Upper lobe of left lung (tissue), 6 donors: ENCODE measurements around the gene SPNS3. TPM values are rescaled to one million over a fixed set of nuclear protein-coding genes. Genes with fewer than 3 reads are reported as not detected.

ENCODE experiments used
- ATAC-seq, 2 donors: fragments of 200-7000 bp; cut with Tn5 transposase; one replicate each; pipeline ENCODE4 v1.9.1; 2022; ENCODE audit warnings: mild to moderate bottlenecking in 2 of 2, moderate library complexity in 2 of 2; ENCODE audit not compliant: low FRiP score in 2 of 2
- DNase-seq, 2 donors: peaks; one replicate each; pipeline ENCODE4 v3.0.0-alpha.2; 2019 to 2020
- H3K27ac ChIP-seq, 4 donors: fragments of 200-600 bp; sonication (generic); one replicate each; pipeline ENCODE4 v1.5.1; 2016 to 2019
- H3K27me3 ChIP-seq, 4 donors: fragments of 200-600 bp; sonication (generic); one replicate each; pipeline ENCODE4 v1.5.1; 2017 to 2019
- H3K36me3 ChIP-seq, 4 donors: fragments of 200-600 bp; sonication (generic); one replicate each; pipeline ENCODE4 v1.5.1; 2016 to 2019
- H3K4me1 ChIP-seq, 4 donors: fragments of 200-600 bp; sonication (generic); one replicate each; pipeline ENCODE4 v1.5.1; 2018 to 2019
- H3K4me3 ChIP-seq, 4 donors: fragments of 200-600 bp; sonication (generic); one replicate each; pipeline ENCODE4 v1.5.1; 2017 to 2019; ENCODE audit warnings: mild to moderate bottlenecking in 2 of 4, moderate library complexity in 1 of 4
- H3K9me3 ChIP-seq, 4 donors: fragments of 200-600 bp; sonication (generic); one replicate each; pipeline ENCODE4 v1.5.1; 2018 to 2019
- EP300 ChIP-seq, 4 donors: sonication (generic); formaldehyde crosslinking; IDR thresholded peaks; one replicate each; pipeline ENCODE4 v1.5.1; 2017; ENCODE audit warnings: antibody characterized with exemption in 4 of 4, control low read depth in 2 of 4
- POLR2A ChIP-seq, 4 donors: fragments of 450-650 bp; IDR thresholded peaks; one replicate each; pipeline ENCODE4 v1.5.1; 2016 to 2017; ENCODE audit warnings: antibody characterized with exemption in 4 of 4, mild to moderate bottlenecking in 2 of 4
- POLR2AphosphoS5 ChIP-seq, 2 donors: sonication (generic); formaldehyde crosslinking; IDR thresholded peaks; one replicate each; pipeline ENCODE4 v1.5.1; 2017; ENCODE audit warnings: antibody characterized with exemption in 2 of 2
- WGBS, 2 donors: methylation state at CpG; one replicate each; pipeline ENCODE4 v1.1.5; 2017 to 2018; 5-methylcytosine and 5-hydroxymethylcytosine counted together
- total RNA-seq, 6 donors: library from RNA; depleted of rRNA in 4 of 6; stranded (reverse); fragments of >200 nt in 4 of 6; gene quantifications; one replicate each; pipeline versions ENCODE4 v1.1.0 to v1.2.1, GENCODE V29; 2016 to 2021
- TF ChIP-seq, protein P1 (sequence below), 6 experiments: fragments of 450-650 bp in 4 of 6; fragments of 200-600 bp in 2 of 6; sonication (generic) in 2 of 6; IDR thresholded peaks; one replicate each; pipeline ENCODE4 v1.5.1; 2016 to 2019; ENCODE audit warnings: antibody characterized with exemption in 6 of 6
- donor health status: DM: no; HTN: no; CAD: no; lungs with moderate emphysema.
- donor health status: DM: no; HTN: yes; CAD: no; lungs with severe emphysema.

SPNS3 gene
- total RNA-seq, 6 donors from 2014 or later, result 0.22 to 0.91 (median 0.52) TPM; not detected in 1

DNA sequence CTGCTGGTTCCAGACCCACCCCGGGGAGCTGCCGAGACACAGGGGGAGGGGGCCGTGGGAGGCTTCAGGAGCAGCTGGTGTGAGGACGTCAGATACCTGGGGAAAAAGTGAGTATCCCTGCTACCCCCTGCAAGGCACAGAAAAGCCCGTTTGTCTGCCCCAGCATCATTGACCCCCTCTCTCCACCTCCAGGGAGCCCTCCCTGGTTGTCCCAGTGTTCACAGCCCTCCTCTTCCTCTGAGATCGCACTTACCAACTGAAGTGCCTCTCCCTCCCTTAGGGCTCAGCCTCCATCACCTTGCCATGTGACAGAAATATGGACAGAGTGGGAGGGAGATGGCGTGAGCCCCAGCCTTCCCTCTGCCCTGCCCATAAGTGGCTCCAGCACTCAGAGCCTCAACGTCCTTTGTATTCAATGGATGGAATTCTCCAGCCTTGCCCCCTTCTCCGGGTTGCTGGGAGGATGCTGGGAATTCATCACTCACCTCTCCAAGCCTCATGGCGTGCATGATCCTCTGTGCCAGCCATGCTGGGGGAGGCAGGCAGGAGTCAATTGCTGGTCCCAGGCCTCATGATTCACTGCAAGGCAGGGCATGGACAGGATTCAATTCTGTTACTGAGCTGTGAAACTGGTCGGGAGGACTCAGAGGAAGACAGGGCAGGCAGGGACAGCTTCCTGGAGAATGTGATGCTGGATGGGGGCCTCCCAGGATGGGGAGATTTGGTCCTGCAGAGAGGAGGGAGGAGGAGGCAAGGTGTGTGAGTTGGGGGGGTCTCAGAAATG is 14.6 kb downstream of the SPNS3 start:
- ATAC-seq (no peak), DNase-seq (no peak)
- Histone ChIP-seq H3K27ac (no peak overlapping the region), H3K4me1 (peaks cover 9 to 26% (median 20%) of the 10 kb centered on the region in 4 donors), H3K27me3 (no peaks in the 10 kb centered on the region), H3K36me3 (no peaks in the 10 kb centered on the region), H3K9me3 (no peaks in the 10 kb centered on the region), H3K4me3 (no peak overlapping the region)
- 50 to 83% methylated on average over 6 to 11 of the region's 11 CpGs for WGBS, 2 donors
- TF ChIP-seq EP300 (IDR thresholded peaks at IDR 0.05) (no peak), POLR2AphosphoS5 (IDR thresholded peaks at IDR 0.05) (no peak), POLR2A (IDR thresholded peaks at IDR 0.05) (no peak)
- TF ChIP-seq, protein P1, sequence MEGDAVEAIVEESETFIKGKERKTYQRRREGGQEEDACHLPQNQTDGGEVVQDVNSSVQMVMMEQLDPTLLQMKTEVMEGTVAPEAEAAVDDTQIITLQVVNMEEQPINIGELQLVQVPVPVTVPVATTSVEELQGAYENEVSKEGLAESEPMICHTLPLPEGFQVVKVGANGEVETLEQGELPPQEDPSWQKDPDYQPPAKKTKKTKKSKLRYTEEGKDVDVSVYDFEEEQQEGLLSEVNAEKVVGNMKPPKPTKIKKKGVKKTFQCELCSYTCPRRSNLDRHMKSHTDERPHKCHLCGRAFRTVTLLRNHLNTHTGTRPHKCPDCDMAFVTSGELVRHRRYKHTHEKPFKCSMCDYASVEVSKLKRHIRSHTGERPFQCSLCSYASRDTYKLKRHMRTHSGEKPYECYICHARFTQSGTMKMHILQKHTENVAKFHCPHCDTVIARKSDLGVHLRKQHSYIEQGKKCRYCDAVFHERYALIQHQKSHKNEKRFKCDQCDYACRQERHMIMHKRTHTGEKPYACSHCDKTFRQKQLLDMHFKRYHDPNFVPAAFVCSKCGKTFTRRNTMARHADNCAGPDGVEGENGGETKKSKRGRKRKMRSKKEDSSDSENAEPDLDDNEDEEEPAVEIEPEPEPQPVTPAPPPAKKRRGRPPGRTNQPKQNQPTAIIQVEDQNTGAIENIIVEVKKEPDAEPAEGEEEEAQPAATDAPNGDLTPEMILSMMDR (IDR thresholded peaks at IDR 0.05), result no peak

DNA sequence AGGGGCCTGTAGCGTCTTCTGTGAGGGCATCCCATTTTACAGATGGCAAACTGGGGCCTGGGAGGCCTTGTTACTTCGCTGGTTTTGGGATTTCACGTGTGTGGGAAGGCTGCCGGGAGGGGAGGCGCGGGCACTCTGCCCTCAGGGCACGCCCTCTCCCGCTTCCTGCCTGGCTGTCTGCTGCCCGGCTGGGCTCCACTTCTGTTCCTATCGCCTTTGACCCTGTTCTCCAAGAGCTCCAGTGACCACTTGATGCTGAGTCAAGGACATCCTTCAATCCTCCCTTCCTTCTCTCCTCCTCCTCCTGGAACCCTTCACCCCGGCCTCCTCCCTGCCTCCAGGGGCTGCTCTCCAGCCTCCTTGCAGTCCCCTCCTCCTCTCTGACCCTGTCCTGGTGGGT is 16.0 kb downstream of the SPNS3 start:
- Histone ChIP-seq H3K4me3 (no peak overlapping the region), H3K4me1 (peaks cover 9 to 21% (median 19%) of the 10 kb centered on the region in 4 donors), H3K27me3 (no peaks in the 10 kb centered on the region), H3K36me3 (no peaks in the 10 kb centered on the region), H3K27ac (peak overlapping the region in 1 of 4 donors; percentile 32), H3K9me3 (no peaks in the 10 kb centered on the region)
- 17 to 36% methylated on average over 4 to 11 of the region's 11 CpGs for WGBS, 2 donors
- peak in 1 of 2 donors; percentile 48 for TF ChIP-seq POLR2AphosphoS5 (IDR thresholded peaks at IDR 0.05)
- TF ChIP-seq, protein P1 (IDR thresholded peaks at IDR 0.05), result no peak
- peak in 1 of 4 donors; percentile 15 for TF ChIP-seq EP300 (IDR thresholded peaks at IDR 0.05)
- no peak for TF ChIP-seq POLR2A (IDR thresholded peaks at IDR 0.05)
- DNase-seq (peak in 1 of 2 donors; percentile 86), ATAC-seq (peak; percentile 34 to 74)

DNA sequence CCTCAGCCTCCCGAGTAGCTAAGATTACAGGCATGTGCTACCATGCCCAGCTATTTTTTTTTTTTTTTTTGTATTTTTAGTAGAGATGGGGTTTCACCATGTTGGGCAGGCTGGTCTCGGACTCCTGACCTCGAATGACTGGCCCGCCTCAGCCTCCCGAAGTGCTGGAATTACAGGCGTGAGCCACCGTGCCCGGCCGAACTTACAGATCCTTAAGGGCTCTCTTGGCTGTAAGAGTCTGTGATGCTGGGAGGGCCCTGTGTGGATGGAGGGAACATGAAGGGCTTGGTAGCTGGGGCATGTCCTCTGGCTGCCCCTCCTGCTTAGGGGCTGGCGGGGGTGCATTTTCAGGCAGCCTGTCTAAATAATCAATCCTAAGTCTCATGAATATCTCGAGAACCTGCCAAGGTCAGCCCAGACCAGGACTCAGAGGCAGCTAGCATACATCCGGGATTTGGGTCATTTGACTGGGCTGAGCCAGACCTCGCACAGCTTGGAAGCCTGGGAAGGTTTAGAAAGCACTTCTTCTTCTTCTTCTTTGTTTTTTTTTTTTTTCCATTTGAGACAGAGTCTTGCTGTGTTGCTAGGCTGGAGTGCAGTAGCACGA is 17.1 kb downstream of the SPNS3 start:
- peak in 1 of 2 donors; percentile 54 for DNase-seq
- no peak overlapping the region for H3K4me3 ChIP-seq
- no peaks in the 10 kb centered on the region for H3K36me3 ChIP-seq
- peaks cover 9 to 18% (median 15%) of the 10 kb centered on the region in 4 donors for H3K4me1 ChIP-seq
- H3K27me3 ChIP-seq, result no peaks in the 10 kb centered on the region
- WGBS, 2 donors, result 73 to 80% methylated on average over 14 of the region's 14 CpGs
- H3K27ac ChIP-seq, result no peak overlapping the region
- ATAC-seq, result no peak
- H3K9me3 ChIP-seq, result no peaks in the 10 kb centered on the region
- TF ChIP-seq POLR2A (IDR thresholded peaks at IDR 0.05), result no peak
- TF ChIP-seq EP300 (IDR thresholded peaks at IDR 0.05), result no peak
- TF ChIP-seq POLR2AphosphoS5 (IDR thresholded peaks at IDR 0.05), result no peak

DNA sequence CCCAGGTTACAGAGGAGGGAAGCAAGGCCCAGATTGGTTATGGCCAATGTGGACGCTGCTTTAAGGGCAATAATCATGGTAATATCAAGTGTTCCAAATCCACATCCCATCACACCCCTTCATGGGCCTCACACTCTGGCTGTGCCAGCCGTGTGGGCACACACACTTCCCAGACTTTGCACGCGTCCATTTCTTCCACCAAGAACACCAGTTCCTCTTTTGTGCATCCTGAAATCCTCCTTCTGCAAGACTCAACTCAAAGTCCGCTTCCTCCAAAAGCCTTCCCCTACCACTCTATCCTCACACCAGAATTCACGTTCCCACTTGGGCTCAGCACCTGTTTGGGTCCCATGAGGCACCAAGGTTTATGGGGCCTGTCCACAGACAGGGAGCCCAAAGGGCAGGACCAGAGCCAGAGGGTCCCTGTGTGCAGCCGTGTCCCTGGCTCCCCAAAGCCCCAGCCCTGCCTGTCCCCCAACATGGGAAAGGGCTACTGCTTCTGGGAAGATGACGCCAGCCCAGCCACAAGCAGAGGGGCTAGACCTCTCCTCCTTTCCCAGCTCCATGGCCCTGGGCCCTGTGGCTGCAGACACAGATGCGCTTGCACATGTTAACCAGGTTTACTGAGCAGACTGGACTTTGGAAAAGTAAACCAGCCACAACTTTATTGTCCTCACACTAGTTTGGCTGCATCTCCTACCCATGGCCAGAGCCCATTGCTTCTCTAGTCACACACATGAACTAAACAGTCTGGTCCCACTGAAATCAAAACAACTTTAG is 20.3 kb downstream of the SPNS3 start:
- Histone ChIP-seq H3K4me1 (peaks cover 9 to 15% (median 14%) of the 10 kb centered on the region in 4 donors), H3K27ac (no peak overlapping the region), H3K36me3 (no peaks in the 10 kb centered on the region), H3K4me3 (no peak overlapping the region), H3K27me3 (no peaks in the 10 kb centered on the region), H3K9me3 (no peaks in the 10 kb centered on the region)
- TF ChIP-seq, protein P1 (IDR thresholded peaks at IDR 0.05), result no peak
- TF ChIP-seq POLR2A (IDR thresholded peaks at IDR 0.05) (no peak), POLR2AphosphoS5 (IDR thresholded peaks at IDR 0.05) (no peak), EP300 (IDR thresholded peaks at IDR 0.05) (no peak)
- DNase-seq (no peak), ATAC-seq (no peak)
- 77 to 84% methylated on average over 6 to 9 of the region's 9 CpGs for WGBS, 2 donors

DNA sequence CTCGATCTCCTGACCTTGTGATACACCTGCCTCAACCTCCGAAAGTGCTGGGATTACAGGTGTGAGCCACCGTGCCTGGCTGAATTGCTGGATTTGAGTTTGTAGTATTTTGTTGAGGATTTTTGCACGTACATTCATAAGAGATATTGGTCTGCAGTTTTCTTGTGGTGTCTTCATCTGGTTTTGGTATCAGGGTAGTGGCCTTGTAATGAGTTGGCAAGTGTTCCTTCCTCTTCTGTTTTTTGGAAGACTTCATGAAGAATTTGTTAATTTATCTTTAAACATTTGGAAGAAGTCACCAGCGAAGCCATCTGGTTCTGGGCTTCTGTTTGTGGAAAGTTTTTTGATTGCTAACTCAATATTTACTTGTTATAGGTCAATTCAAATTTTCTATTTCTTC is 26.9 kb downstream of the SPNS3 start:
- 78 to 83% methylated on average over 5 of the region's 5 CpGs for WGBS, 2 donors
- no peak for ATAC-seq
- Histone ChIP-seq H3K27me3 (no peaks in the 10 kb centered on the region), H3K4me3 (no peak overlapping the region), H3K36me3 (no peaks in the 10 kb centered on the region), H3K27ac (no peak overlapping the region), H3K9me3 (no peaks in the 10 kb centered on the region), H3K4me1 (no peaks in the 10 kb centered on the region)
- no peak for TF ChIP-seq POLR2AphosphoS5 (IDR thresholded peaks at IDR 0.05)
- TF ChIP-seq, protein P1 (IDR thresholded peaks at IDR 0.05), result no peak
- TF ChIP-seq POLR2A (IDR thresholded peaks at IDR 0.05), result no peak
- no peak for TF ChIP-seq EP300 (IDR thresholded peaks at IDR 0.05)
- no peak for DNase-seq
